Measurements from ENCODE around the gene TRPM8. TPM values are rescaled to one million over a fixed set of nuclear protein-coding genes. Genes with fewer than 3 reads are reported as not detected.

Gene TRPM8
- total and polyA plus RNA-seq, 3 donors from 2014 or later, result 0.79 to 5.2 (median 2.2) TPM

DNA sequence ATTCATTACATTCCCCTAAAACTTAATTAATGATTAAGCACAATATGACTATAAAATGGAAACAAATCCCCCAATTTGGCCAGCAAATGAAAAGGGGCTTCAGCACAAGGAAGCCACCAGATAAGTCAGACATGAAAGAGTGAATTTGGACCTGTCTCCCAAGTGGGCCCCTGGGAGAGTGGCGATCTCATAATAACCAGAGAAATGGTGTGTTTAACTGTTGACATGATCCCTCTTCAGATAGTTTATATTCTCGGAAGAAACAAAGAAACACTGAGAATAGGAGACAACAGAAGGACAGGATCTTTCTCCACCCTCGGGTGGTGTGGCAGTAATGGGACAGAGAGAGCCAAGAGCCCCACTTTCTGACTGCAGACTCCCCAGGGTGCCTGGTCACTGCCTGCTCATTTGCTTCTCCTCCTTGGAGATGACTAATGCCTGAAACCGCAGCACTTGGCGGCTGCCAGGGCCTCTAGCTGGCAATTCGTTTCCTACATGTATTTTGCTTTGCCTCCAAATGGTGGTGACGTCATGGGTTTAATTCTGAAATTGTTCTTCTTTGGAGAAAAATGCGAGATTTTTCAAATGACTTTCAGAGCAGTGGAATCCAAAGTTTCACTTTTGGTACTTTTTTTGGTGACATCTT lies 86.9 kb downstream of the TRPM8 start:
- intact Hi-C loops (cut with DNase I; ENCODE audit: low total_unique reads), result no loop called here
- TF ChIP-seq POLR2A (IDR thresholded peaks at IDR 0.05), result no peak
- no peak for TF ChIP-seq CTCF (IDR thresholded peaks at IDR 0.05)
- no peak overlapping the region for H3K27ac ChIP-seq
- no peaks in the 10 kb centered on the region for H3K4me1 ChIP-seq
- 69 to 75% methylated on average over 8 of the region's 8 CpGs for WGBS, 2 donors
- H3K4me3 ChIP-seq, result no peak overlapping the region
- H3K36me3 ChIP-seq (ENCODE audit: low read depth, missing control alignments), result no peaks in the 10 kb centered on the region
- DNase-seq, result no peak
- H3K27me3 ChIP-seq, result no peaks in the 10 kb centered on the region
- H3K9me3 ChIP-seq, result no peaks in the 10 kb centered on the region

GRCh38 chr2:234005126-234005525 lies 88.0 kb downstream of the TRPM8 start:
- Histone ChIP-seq H3K27me3 (no peaks in the 10 kb centered on the region), H3K36me3 (ENCODE audit: low read depth, missing control alignments) (no peaks in the 10 kb centered on the region), H3K4me1 (no peaks in the 10 kb centered on the region), H3K27ac (no peak overlapping the region), H3K9me3 (no peaks in the 10 kb centered on the region), H3K4me3 (no peak overlapping the region)
- no peak for DNase-seq
- WGBS, 2 donors, result 80 to 95% methylated on average over 2 of the region's 2 CpGs
- intact Hi-C loops (cut with DNase I; ENCODE audit: low total_unique reads), result no loop called here
- TF ChIP-seq POLR2A (IDR thresholded peaks at IDR 0.05), result no peak
- no peak for TF ChIP-seq CTCF (IDR thresholded peaks at IDR 0.05)

DNA sequence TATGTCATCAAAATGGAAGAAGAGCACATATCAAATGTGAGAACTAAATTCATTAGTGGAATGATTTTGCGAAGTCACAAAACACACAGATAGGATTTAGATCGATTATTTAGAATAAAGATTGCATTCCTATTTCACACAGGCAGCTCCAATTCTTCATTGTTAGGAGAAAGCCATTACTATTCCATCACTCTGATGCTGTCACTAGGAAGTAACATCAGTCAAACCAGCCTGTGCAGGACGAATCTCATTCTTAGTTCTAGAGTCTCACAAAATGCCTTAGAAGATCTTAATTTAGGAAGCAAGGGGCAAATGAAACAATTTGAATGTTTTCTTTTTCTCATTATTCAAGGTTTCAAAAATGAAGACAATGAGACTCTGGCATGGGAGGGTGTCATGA lies 89.3 kb downstream of the TRPM8 start:
- intact Hi-C loops (cut with DNase I; ENCODE audit: low total_unique reads), result no loop called here
- no peaks in the 10 kb centered on the region for H3K9me3 ChIP-seq
- no peaks in the 10 kb centered on the region for H3K36me3 ChIP-seq (ENCODE audit: low read depth, missing control alignments)
- no peaks in the 10 kb centered on the region for H3K4me1 ChIP-seq
- no peak for DNase-seq
- no peaks in the 10 kb centered on the region for H3K27me3 ChIP-seq
- WGBS, 2 donors, result 82 to 92% methylated on average over 3 of the region's 3 CpGs
- H3K4me3 ChIP-seq, result no peak overlapping the region
- TF ChIP-seq CTCF (IDR thresholded peaks at IDR 0.05), result no peak
- no peak for TF ChIP-seq POLR2A (IDR thresholded peaks at IDR 0.05)
- H3K27ac ChIP-seq, result no peak overlapping the region

- intact Hi-C loops (cut with DNase I; ENCODE audit: low total_unique reads), result no loop called here
- 95 to 97% methylated on average over 1 of the region's 1 CpG for WGBS, 2 donors
- H3K4me3 ChIP-seq, result no peak overlapping the region
- no peak overlapping the region for H3K27ac ChIP-seq
- H3K27me3 ChIP-seq, result no peaks in the 10 kb centered on the region
- no peaks in the 10 kb centered on the region for H3K36me3 ChIP-seq (ENCODE audit: low read depth, missing control alignments)
- no peaks in the 10 kb centered on the region for H3K9me3 ChIP-seq
- no peaks in the 10 kb centered on the region for H3K4me1 ChIP-seq
- TF ChIP-seq CTCF (IDR thresholded peaks at IDR 0.05) (no peak), POLR2A (IDR thresholded peaks at IDR 0.05) (no peak)
- DNase-seq, result no peak
These were observed 97.3 kb downstream of the TRPM8 start for GRCh38 chr2:234014427-234014826.

DNA sequence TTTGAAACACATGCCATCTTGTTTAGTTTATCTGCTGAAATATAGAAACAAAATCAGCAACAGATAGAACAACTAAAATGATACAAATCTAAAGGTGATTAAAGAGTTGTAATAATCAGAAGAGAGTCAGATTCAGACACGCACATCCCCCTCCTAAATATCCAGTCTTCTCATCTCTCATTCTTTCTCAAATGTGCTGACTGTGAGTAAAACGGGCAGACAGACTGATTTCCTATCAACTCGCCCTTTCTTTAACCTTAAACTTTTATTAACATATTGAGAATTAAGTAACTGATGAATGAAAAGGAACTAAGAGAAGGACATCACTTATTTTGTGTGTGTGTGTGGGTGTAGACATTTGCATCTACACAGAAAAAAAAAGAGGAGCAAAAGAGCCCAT lies 98.7 kb downstream of the TRPM8 start:
- DNase-seq, result no peak
- intact Hi-C loops (cut with DNase I; ENCODE audit: low total_unique reads), result no loop called here

More for the DNA sequence above, 98.7 kb downstream of the TRPM8 start:
- H3K9me3 ChIP-seq, result no peaks in the 10 kb centered on the region
- no peaks in the 10 kb centered on the region for H3K4me1 ChIP-seq
- WGBS, 2 donors, result 78 to 86% methylated on average over 3 of the region's 3 CpGs
- no peak for TF ChIP-seq POLR2A (IDR thresholded peaks at IDR 0.05)
- no peak for TF ChIP-seq CTCF (IDR thresholded peaks at IDR 0.05)
- no peaks in the 10 kb centered on the region for H3K36me3 ChIP-seq (ENCODE audit: low read depth, missing control alignments)
- no peak overlapping the region for H3K4me3 ChIP-seq
- no peaks in the 10 kb centered on the region for H3K27me3 ChIP-seq
- H3K27ac ChIP-seq, result no peak overlapping the region

All from testis (tissue), 3 donors.